ENCODE data around the gene MYH13. TPM values are rescaled to one million over a fixed set of nuclear protein-coding genes. Genes with fewer than 3 reads are reported as not detected.

The MYH13 gene
- total and polyA plus RNA-seq, 2 donors (not counting 3 experiments of a cell fraction or from before 2014, with no cell fraction given) = not detected

- no peak for TF ChIP-seq FOS (IDR thresholded peaks at IDR 0.05; ENCODE audit: borderline replicate concordance, insufficient read depth, low read length)
- TF ChIP-seq EZH2 (IDR thresholded peaks at IDR 0.05; ENCODE audit: borderline replicate concordance, low read depth, low read length, severe bottlenecking) = no peak
- no peak for TF ChIP-seq MYC (IDR thresholded peaks at IDR 0.05; ENCODE audit: low read depth, low read length)
- no peak for TF ChIP-seq GATA2 (IDR thresholded peaks at IDR 0.05; ENCODE audit: insufficient read depth, insufficient read length, low read depth, low read length)
- no peak for TF ChIP-seq POLR2AphosphoS5 (IDR thresholded peaks at IDR 0.05; ENCODE audit: insufficient read depth, low read depth, low read length)
- TF ChIP-seq MAX (IDR thresholded peaks at IDR 0.05; ENCODE audit: insufficient read depth, insufficient read length) = no peak
- no peak for TF ChIP-seq JUN (IDR thresholded peaks at IDR 0.05; ENCODE audit: borderline replicate concordance, insufficient read depth, insufficient read length, low read depth)
- TF ChIP-seq POLR2A (IDR thresholded peaks at IDR 0.05; ENCODE audit: low read depth, low read length) = no peak
- TF ChIP-seq CTCF (IDR thresholded peaks at IDR 0.05; ENCODE audit: extremely low read depth in 1 of 2, insufficient read depth in 1 of 2, low read depth in 1 of 2, low read length in 2 of 2) = no peak
- Histone ChIP-seq H3K9me1 (replicated peaks; ENCODE audit: control insufficient read depth, extremely low read depth, insufficient read depth, low read length) (no peaks in the 10 kb centered on the region), H3K9ac (replicated peaks; ENCODE audit: extremely low read depth, insufficient read depth, low read length) (no peak overlapping the region), H3K36me3 (ENCODE audit: control insufficient read depth in 2 of 2, extremely low read depth in 1 of 2, insufficient read depth in 2 of 2, low read length in 2 of 2) (no peaks in the 10 kb centered on the region), H3K4me3 (replicated peaks in 1 of 3; ENCODE audit: insufficient read depth in 1 of 3, low read depth in 1 of 3, low read length in 3 of 3) (no peak overlapping the region), H4K20me1 (replicated peaks; ENCODE audit: control insufficient read depth, extremely low read depth, insufficient read depth, low read length) (no peaks in the 10 kb centered on the region), H2AFZ (ENCODE audit: low read depth, low read length) (no peak overlapping the region), H3K79me2 (ENCODE audit: control insufficient read depth, insufficient read depth, low read length) (no peaks in the 10 kb centered on the region), H3K9me3 (replicated peaks; ENCODE audit: control insufficient read depth, insufficient read depth, low read length) (no peaks in the 10 kb centered on the region), H3K4me2 (ENCODE audit: insufficient read depth, low read length) (no peak overlapping the region), H3K27ac (ENCODE audit: insufficient read depth, low read depth, low read length) (no peak overlapping the region), H3K27me3 (ENCODE audit: control insufficient read depth in 2 of 2, insufficient read depth in 2 of 2, low read length in 2 of 2) (no peaks in the 10 kb centered on the region), H3K4me1 (ENCODE audit: control insufficient read depth, extremely low read depth, insufficient read depth, low read length) (no peaks in the 10 kb centered on the region)
- FAIRE-seq (no peak), DNase-seq (ENCODE audit: low read depth, low spot score) (no peak)
- intact Hi-C loops (cut with micrococcal nuclease) = no loop called here
- POLR2A ChIA-PET = no interaction called here
- CTCF ChIA-PET = no interaction called here
- dilution Hi-C loops (cut with MboI; ENCODE audit: extremely low pct_ligation_motif_present, low sequenced_read_pairs) = no loop called here
- BruUV-seq (replicated peaks) = no TSS peak
Observed at GRCh38 chr17:10285896-10286295, 86.9 kb downstream of the MYH13 start.
